ENCODE measurements around the gene MT1M. TPM values are rescaled to one million over a fixed set of nuclear protein-coding genes. Genes with fewer than 3 reads are reported as not detected.

MT1M gene
- total and polyA plus RNA-seq, 2 of the 8 experiments (the other 6 are each of a cell fraction or from before 2014, with no cell fraction given), result 2.1 TPM; not detected in 1

DNA sequence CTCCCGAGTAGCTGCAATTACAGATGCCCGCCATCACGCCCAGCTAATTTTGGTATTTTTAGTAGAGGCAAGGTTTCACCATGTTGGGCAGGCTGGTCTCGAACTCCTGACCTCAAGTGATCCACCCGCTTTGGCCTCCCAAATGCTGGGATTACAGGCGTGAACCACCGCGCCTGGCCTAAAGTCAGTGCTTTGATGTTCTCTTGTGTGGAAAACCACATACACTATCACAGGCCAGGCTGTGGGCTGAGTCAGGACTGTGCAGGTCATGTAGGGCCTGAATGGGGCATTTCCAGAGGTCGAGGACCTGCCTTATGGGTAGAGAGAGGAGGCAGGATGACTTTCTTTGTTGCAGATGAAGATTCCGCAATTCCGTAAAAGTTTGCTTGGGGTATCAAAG lies 48.2 kb upstream of the MT1M start:
- Histone ChIP-seq H2AFZ (ENCODE audit: low read length) (no peak overlapping the region), H3K27me3 (replicated peaks in 1 of 4; ENCODE audit: control insufficient read depth in 3 of 4, extremely low read depth in 1 of 4, insufficient read depth in 3 of 4, low read length in 3 of 4) (peaks cover 9 to 23% (median 19%) of the 10 kb centered on the region in 4 experiments), H3K79me1 (ENCODE audit: low read depth, low read length) (no peaks in the 10 kb centered on the region), H3K4me3 (ENCODE audit: extremely low read depth in 1 of 4, insufficient read depth in 2 of 4, low read depth in 3 of 4, low read length in 4 of 4) (no peak overlapping the region), H4K20me1 (replicated peaks in 1 of 2; ENCODE audit: control insufficient read depth in 1 of 2, insufficient read depth in 2 of 2, low read length in 2 of 2) (peaks cover 0 to 2% of the 10 kb centered on the region in 2 experiments), H3K56ac (replicated peaks; ENCODE audit: insufficient read length, low read depth, low read length) (no peak overlapping the region), H3K4me1 (replicated peaks in 1 of 4; ENCODE audit: control insufficient read depth in 3 of 4, insufficient read depth in 4 of 4, low read length in 3 of 4) (peaks cover 0 to 3% (median 3%) of the 10 kb centered on the region in 4 experiments; a peak in 5 of 7 replicates), H2BK12ac (ENCODE audit: low read depth, low read length) (no peak overlapping the region), H3K14ac (ENCODE audit: insufficient read length) (no peak overlapping the region), H3K18ac (ENCODE audit: extremely low read depth, low read length) (no peak overlapping the region), H3K23me2 (ENCODE audit: low read depth, low read length) (peaks cover 3% of the 10 kb centered on the region; the same call in 1 of the 2 replicates), H2BK5ac (ENCODE audit: low read depth, low read length) (no peak overlapping the region), H4K5ac (ENCODE audit: insufficient read length, low read depth, low read length) (no peak overlapping the region), H2BK20ac (ENCODE audit: low read length) (no peak overlapping the region), H3K4ac (replicated peaks; ENCODE audit: insufficient read length, low read depth, low read length) (no peak overlapping the region), H3K9ac (replicated peaks in 1 of 4; ENCODE audit: extremely low read depth in 1 of 4, low read depth in 3 of 4, low read length in 3 of 4) (no peak overlapping the region), H3K27ac (ENCODE audit: low read depth, low read length) (no peak overlapping the region), H3K9me3 (ENCODE audit: insufficient read depth in 2 of 2, low read depth in 1 of 2, low read length in 1 of 2) (no peaks in the 10 kb centered on the region), H3K23ac (ENCODE audit: insufficient read length) (no peak overlapping the region), H4K91ac (replicated peaks; ENCODE audit: insufficient read length, low read length) (no peak overlapping the region), H3K4me2 (ENCODE audit: insufficient read depth in 1 of 2, low read depth in 2 of 2, low read length in 2 of 2) (no peak overlapping the region), H2BK120ac (replicated peaks; ENCODE audit: low read depth, low read length) (no peak overlapping the region), H3K36me3 (ENCODE audit: control insufficient read depth in 2 of 4, insufficient read depth in 4 of 4, low read length in 3 of 4) (no peaks in the 10 kb centered on the region), H4K8ac (ENCODE audit: extremely low read depth, insufficient read depth, low read length) (no peak overlapping the region), H3K79me2 (ENCODE audit: control insufficient read depth in 1 of 2, insufficient read depth in 2 of 2, low read length in 2 of 2) (no peaks in the 10 kb centered on the region), H2AK5ac (ENCODE audit: low read depth, low read length) (no peak overlapping the region), H2BK15ac (ENCODE audit: low read length) (no peak overlapping the region)
- POLR2A ChIA-PET (ENCODE audit: partially characterized antibody), result no interaction called here
- TF ChIP-seq, protein P1, sequence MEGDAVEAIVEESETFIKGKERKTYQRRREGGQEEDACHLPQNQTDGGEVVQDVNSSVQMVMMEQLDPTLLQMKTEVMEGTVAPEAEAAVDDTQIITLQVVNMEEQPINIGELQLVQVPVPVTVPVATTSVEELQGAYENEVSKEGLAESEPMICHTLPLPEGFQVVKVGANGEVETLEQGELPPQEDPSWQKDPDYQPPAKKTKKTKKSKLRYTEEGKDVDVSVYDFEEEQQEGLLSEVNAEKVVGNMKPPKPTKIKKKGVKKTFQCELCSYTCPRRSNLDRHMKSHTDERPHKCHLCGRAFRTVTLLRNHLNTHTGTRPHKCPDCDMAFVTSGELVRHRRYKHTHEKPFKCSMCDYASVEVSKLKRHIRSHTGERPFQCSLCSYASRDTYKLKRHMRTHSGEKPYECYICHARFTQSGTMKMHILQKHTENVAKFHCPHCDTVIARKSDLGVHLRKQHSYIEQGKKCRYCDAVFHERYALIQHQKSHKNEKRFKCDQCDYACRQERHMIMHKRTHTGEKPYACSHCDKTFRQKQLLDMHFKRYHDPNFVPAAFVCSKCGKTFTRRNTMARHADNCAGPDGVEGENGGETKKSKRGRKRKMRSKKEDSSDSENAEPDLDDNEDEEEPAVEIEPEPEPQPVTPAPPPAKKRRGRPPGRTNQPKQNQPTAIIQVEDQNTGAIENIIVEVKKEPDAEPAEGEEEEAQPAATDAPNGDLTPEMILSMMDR (IDR thresholded peaks at IDR 0.05; ENCODE audit: control extremely low read depth in 1 of 3, insufficient read depth in 1 of 3, low read depth in 1 of 3, low read length in 3 of 3), result no peak
- TF ChIP-seq RXRA (IDR thresholded peaks at IDR 0.05; ENCODE audit: insufficient read depth, low read depth, low read length) (no peak), KDM1A (IDR thresholded peaks at IDR 0.05; ENCODE audit: borderline replicate concordance, low read length) (no peak)
- TF ChIP-seq, protein P2, sequence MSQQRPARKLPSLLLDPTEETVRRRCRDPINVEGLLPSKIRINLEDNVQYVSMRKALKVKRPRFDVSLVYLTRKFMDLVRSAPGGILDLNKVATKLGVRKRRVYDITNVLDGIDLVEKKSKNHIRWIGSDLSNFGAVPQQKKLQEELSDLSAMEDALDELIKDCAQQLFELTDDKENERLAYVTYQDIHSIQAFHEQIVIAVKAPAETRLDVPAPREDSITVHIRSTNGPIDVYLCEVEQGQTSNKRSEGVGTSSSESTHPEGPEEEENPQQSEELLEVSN (IDR thresholded peaks at IDR 0.05), result no peak
- FAIRE-seq (no peak), DNase-seq (ENCODE audit: low read depth in 1 of 2, low spot score in 2 of 2) (no peak)
- 83% methylated on average over 11 of the region's 11 CpGs; no CpG with 5 or more reads in 1 of the 2 experiments for WGBS, 2 experiments (ENCODE audit: extremely low coverage in 1 of 2, insufficient coverage in 1 of 2, insufficient read length in 1 of 2, insufficient replicate concordance in 2 of 2, low coverage in 1 of 2, low lambda C conversion rate in 2 of 2, missing lambda C conversion rate in 1 of 2)
- CTCF ChIA-PET (ENCODE audit: partially characterized antibody), result interaction anchor here (1.0 to 2.6 kb wide), 4 partner anchors 12 to 117 kb away, joined by 3 to 9 read pairs (median 5); no protein-coding TSS in a partner anchor

Data from H1 (cell line).